ENCODE data around the gene BCL7A.

BCL7A gene

GRCh38 chr12:122079532-122080081 lies 57.9 kb downstream of the BCL7A start:
- DNase-seq, result no peak

GRCh38 chr12:122080149-122081082 lies 58.7 kb downstream of the BCL7A start:
- peak; percentile 65 for DNase-seq

GRCh38 chr12:122081083-122081696 lies 59.5 kb downstream of the BCL7A start:
- DNase-seq, result no peak

GRCh38 chr12:122081697-122082221 lies 60.1 kb downstream of the BCL7A start:
- DNase-seq, result peak; percentile 31

- no peak for DNase-seq
These were observed 61.1 kb downstream of the BCL7A start for GRCh38 chr12:122082621-122083356.

GRCh38 chr12:122084857-122085405 lies 63.2 kb downstream of the BCL7A start:
- no peak for DNase-seq

- no peak for DNase-seq
These were observed 63.9 kb downstream of the BCL7A start for GRCh38 chr12:122085591-122085990.

- DNase-seq, result no peak
These were observed 64.4 kb downstream of the BCL7A start for GRCh38 chr12:122086116-122086515.

GRCh38 chr12:122086641-122087285 lies 65.1 kb downstream of the BCL7A start:
- DNase-seq, result no peak

- no peak for DNase-seq
These were observed 65.9 kb downstream of the BCL7A start for GRCh38 chr12:122087431-122088178.

GRCh38 chr12:122088179-122088810 lies 66.6 kb downstream of the BCL7A start:
- no peak for DNase-seq

- DNase-seq, result no peak
These were observed 67.4 kb downstream of the BCL7A start for GRCh38 chr12:122089077-122089476.

- DNase-seq, result peak; percentile 72
These were observed 69.3 kb downstream of the BCL7A start for GRCh38 chr12:122090759-122091515.

GRCh38 chr12:122093098-122093883 lies 71.6 kb downstream of the BCL7A start:
- DNase-seq, result no peak

- DNase-seq, result no peak
These were observed 72.6 kb downstream of the BCL7A start for GRCh38 chr12:122094137-122094734.

- peak; percentile 32 for DNase-seq
These were observed 73.3 kb downstream of the BCL7A start for GRCh38 chr12:122094735-122095631.

- no peak for DNase-seq
These were observed 74.3 kb downstream of the BCL7A start for GRCh38 chr12:122096014-122096413.
